Skeletal muscle tissue (tissue), 4 donors: ENCODE measurements around the gene ARSJ. TPM values are rescaled to one million over a fixed set of nuclear protein-coding genes. Genes with fewer than 3 reads are reported as not detected.
"Not testable (repeated sequence)": the region's sequence is repeated elsewhere in the genome, so short reads cannot be mapped to it uniquely, and the experiment has no call there.

Source experiments
- H3K27ac ChIP-seq: one replicate; pipeline ENCODE4 v1.7.0; 2013; ENCODE audit warnings: mild to moderate bottlenecking, low read depth, low read length, inconsistent platforms
- H3K27me3 ChIP-seq, 3 donors: one replicate each; pipeline ENCODE4 v1.7.0; 2013; ENCODE audit warnings: low read length in 3 of 3; ENCODE audit not compliant: control insufficient read depth in 3 of 3, insufficient read depth in 3 of 3
- H3K36me3 ChIP-seq, 3 donors: one replicate each; pipeline ENCODE4 v1.7.0; 2013; ENCODE audit warnings: low read length in 3 of 3; ENCODE audit not compliant: control insufficient read depth in 3 of 3, insufficient read depth in 3 of 3
- H3K4me1 ChIP-seq, 3 donors: one replicate each; pipeline ENCODE4 v1.7.0; 2013; ENCODE audit warnings: low read length in 3 of 3, mild to moderate bottlenecking in 3 of 3; ENCODE audit not compliant: control insufficient read depth in 3 of 3, insufficient read depth in 3 of 3
- H3K4me3 ChIP-seq, 3 donors: one replicate each; pipeline ENCODE4 v1.7.0; 2013; ENCODE audit warnings: low read length in 3 of 3
- H3K9ac ChIP-seq, 3 donors: one replicate each; pipeline ENCODE4 v1.7.0; 2013; ENCODE audit warnings: low read length in 3 of 3, mild to moderate bottlenecking in 3 of 3, moderate library complexity in 2 of 3, low read depth in 1 of 3
- H3K9me3 ChIP-seq, 3 donors: one replicate each; pipeline ENCODE4 v1.7.0; 2013; ENCODE audit warnings: low read length in 3 of 3; ENCODE audit not compliant: control insufficient read depth in 3 of 3
- total RNA-seq: library from RNA; depleted of rRNA; stranded (reverse); fragments of >200 nt; gene quantifications from one replicate; pipeline ENCODE4 v1.2.3, GENCODE V29; 2014
- donor health status: Osteomylitis.

The ARSJ gene
- total RNA-seq, 1 donor from 2014 or later: 5.2 TPM

DNA sequence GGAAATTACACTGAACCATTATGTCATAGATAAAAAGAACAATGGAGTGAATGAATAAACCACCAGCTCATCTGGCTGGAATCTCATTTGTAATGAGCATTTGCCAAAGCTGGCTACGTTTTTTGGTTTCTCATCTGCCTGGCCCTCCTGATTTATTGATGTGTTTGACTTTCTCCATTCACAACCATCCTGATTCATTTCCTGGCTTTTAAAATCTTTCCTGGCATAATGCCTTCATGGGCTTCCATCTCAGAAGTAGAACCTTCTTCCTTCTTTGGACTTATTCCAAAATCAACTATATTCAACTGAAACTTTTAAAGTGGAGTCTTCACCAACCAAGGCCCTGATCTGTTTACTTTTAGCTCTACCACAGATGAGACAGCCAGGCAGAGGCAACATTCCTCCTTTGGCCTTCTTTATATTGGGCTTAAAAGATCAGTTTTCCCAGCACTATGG lies 36.0 kb upstream of the ARSJ start:
- Histone ChIP-seq H3K36me3 (no peaks in the 10 kb centered on the region), H3K9ac (no peak overlapping the region), H3K9me3 (no peaks in the 10 kb centered on the region), H3K27me3 (no peaks in the 10 kb centered on the region), H3K4me3 (no peak overlapping the region), H3K4me1 (no peaks in the 10 kb centered on the region), H3K27ac (no peak overlapping the region)

DNA sequence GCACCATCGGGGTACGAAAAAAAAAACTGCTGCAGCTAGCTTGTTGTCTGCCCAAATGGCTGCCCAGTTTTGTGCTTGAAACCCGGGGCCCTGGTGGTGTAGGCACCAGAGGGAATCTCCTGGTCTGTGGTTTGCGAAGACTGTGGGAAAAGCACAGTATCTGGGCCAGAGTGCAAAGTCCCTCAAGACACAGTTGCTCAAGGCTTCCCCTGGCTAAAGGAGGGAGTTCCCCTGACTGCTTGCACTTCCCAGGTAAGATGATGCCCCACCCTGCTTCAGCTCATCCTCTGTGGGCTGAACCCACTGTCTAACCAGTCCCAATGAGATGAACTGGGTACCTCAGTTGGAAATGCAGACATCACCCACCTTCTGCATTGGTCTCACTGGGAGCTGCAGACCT lies 33.8 kb upstream of the ARSJ start:
- not testable (repeated sequence) for H3K9me3 ChIP-seq, H3K9ac ChIP-seq, H3K27me3 ChIP-seq, H3K27ac ChIP-seq, H3K4me1 ChIP-seq, H3K4me3 ChIP-seq, H3K36me3 ChIP-seq

DNA sequence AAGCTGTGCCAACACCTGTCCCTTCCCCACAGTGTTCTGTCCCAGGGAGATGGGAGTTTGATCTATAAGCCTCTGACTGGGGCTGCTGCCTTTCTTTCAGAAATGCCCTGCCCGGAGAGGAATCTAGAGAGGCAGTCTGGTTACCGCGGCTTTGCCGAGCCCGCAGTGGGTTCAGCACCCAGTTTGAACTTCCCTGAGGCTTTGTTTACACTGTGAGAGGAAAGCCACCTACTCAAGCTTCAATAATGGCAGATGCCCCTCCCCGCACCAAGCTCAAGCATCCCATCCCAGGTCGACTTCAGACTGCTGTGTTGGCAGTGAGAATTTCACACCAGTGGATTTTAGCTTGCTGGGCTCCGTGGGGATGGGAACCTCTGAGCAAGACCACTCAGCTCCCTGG lies 33.3 kb upstream of the ARSJ start:
- H3K36me3 ChIP-seq: no peaks in the 10 kb centered on the region

DNA sequence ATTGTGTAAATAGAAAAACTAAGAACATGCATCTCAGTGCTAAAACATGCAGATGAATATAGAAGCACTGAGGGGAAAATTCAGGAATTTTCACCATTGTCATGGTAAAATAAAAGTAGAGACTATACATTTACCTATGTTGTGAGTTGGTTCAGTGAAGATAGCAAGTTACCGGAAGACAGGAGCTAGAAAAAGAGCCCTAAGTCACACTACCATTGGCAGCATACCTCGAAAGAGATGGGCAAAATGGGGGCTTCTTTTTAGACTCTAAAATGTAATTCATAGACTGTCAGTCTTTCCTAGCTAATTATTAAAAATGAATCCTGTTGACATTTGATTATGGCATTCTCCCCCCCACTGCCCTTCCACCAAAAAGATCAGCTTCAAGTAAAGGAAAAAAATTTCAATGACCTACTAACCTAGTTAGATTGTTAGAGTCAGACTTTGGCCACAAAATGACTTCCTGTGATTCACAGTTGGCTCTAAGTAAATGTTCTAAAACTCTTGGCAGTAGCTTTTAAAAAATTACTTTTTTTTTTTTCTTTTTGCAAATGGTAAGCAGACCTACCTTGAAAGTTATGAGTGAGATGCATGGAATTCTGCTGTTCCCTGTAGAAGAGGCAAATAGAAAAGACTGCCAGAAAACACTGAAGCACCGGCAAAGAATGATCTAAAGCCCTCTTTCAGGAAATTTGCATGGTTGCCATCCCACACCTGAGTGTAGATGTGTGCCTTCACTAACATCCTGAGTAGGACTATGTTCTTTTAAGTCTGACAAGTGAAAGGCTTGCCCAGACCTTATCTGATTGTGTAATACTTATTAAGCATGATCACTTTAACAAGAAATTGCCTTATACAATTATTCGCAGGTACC lies 26.4 kb upstream of the ARSJ start:
- Histone ChIP-seq H3K36me3 (no peaks in the 10 kb centered on the region), H3K4me3 (no peak overlapping the region), H3K27me3 (no peaks in the 10 kb centered on the region), H3K4me1 (no peaks in the 10 kb centered on the region), H3K27ac (no peak overlapping the region), H3K9ac (no peak overlapping the region), H3K9me3 (no peaks in the 10 kb centered on the region)

More for the DNA sequence above, 33.3 kb upstream of the ARSJ start:
- Histone ChIP-seq H3K9ac (no peak overlapping the region), H3K4me1 (no peaks in the 10 kb centered on the region), H3K4me3 (no peak overlapping the region), H3K27me3 (no peaks in the 10 kb centered on the region), H3K27ac (no peak overlapping the region), H3K9me3 (no peaks in the 10 kb centered on the region)

DNA sequence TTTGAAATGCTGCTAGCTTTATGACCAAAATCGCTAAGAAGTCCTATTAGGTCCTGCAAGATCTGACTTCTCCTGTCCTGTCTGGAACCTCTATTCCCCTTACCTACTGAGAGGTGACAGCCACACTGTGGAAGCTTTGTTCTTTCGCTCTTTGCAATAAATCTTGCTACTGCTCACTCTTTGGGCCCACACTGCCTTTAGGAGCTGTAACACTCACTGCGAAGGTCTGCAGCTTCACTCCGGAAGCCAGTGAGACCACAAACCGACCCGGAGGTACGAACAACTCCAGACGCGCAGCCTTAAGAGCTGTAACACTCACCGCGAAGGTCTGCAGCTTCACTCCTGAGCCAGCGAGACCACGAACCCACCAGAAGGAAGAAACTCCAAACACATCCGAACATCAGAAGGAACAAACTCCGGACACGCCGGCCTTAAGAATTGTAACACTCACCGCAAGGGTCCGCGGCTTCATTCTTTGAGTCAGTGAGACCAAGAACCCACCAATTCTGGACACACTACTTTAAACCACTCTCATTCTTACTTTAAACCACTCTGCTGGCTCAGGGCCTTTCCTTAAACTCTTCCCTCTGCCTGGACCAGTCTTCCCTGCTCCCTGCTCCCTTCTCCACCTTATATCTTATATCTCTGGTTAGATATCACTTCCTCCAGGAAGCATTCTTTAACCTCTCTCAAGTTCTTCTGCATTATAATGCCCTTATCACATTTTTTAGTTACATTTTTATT lies 25.2 kb upstream of the ARSJ start:
- H3K4me1 ChIP-seq, H3K36me3 ChIP-seq, H3K27ac ChIP-seq, H3K27me3 ChIP-seq, H3K9me3 ChIP-seq, H3K9ac ChIP-seq, H3K4me3 ChIP-seq: not testable (repeated sequence)

DNA sequence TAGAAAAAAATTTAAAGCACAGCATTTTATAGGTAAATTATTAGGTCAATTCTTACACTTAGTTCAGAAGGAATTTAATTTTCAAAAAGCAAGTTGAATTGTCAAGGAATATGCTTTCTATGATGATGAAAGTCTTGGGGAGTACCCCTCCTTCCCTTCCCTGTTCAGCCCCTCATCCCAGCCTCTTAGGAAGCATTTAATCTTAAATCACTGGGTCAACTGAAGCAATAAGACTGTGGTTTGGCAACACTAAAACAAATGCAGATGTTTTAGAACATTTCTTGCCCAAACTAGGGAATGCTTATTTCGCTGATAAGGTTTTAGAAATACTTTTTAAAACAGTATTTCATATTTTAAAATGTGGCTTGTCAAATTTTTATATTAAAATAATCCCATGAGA lies 19.1 kb upstream of the ARSJ start:
- H3K27ac ChIP-seq: no peak overlapping the region
- no peaks in the 10 kb centered on the region for H3K9me3 ChIP-seq
- H3K4me3 ChIP-seq: no peak overlapping the region
- no peaks in the 10 kb centered on the region for H3K36me3 ChIP-seq
- H3K27me3 ChIP-seq: no peaks in the 10 kb centered on the region
- H3K4me1 ChIP-seq: no peaks in the 10 kb centered on the region
- H3K9ac ChIP-seq: no peak overlapping the region

DNA sequence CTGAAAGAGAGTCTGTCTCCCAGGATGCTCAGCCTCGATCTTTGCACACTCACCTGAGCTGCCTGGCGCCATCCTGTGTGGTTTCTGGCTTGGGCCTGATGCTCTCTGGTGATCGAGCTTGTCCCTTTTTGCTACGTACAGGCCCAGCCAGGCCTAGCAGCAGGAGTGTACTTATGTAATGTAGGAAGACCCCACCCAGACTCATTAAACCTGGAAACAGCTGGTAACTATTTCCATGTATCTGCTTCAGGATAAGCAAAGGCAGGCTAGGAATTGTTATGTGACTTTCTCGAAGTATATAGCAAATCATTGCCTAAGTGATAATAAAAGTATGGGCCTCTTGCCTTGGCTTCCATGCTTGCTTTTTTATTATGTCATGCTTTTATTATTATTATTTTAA lies 18.6 kb upstream of the ARSJ start:
- no peaks in the 10 kb centered on the region for H3K27me3 ChIP-seq
- no peak overlapping the region for H3K4me3 ChIP-seq
- H3K9me3 ChIP-seq: no peaks in the 10 kb centered on the region
- no peak overlapping the region for H3K27ac ChIP-seq
- H3K4me1 ChIP-seq: no peaks in the 10 kb centered on the region
- no peaks in the 10 kb centered on the region for H3K36me3 ChIP-seq
- no peak overlapping the region for H3K9ac ChIP-seq

DNA sequence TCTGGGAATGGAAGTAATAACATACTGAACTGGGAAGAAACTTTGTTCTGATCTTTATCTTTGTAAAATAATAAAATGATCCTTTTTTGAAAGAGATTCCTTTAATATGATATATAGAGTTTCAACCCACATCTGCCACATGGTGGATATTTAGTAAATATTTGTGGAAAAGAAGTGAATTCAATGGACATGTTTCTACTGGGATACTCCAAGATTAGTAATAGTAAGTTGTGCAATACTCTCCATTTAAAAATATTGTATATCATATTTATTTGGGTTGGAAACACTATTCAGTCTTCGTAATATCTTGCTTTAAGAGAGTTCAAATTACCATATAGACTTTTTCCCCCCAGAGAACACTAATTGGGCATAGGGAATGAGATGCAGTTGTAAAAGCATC lies 17.8 kb upstream of the ARSJ start:
- no peaks in the 10 kb centered on the region for H3K9me3 ChIP-seq
- H3K9ac ChIP-seq: no peak overlapping the region
- no peaks in the 10 kb centered on the region for H3K27me3 ChIP-seq
- no peaks in the 10 kb centered on the region for H3K36me3 ChIP-seq
- no peak overlapping the region for H3K4me3 ChIP-seq
- no peak overlapping the region for H3K27ac ChIP-seq
- no peaks in the 10 kb centered on the region for H3K4me1 ChIP-seq

DNA sequence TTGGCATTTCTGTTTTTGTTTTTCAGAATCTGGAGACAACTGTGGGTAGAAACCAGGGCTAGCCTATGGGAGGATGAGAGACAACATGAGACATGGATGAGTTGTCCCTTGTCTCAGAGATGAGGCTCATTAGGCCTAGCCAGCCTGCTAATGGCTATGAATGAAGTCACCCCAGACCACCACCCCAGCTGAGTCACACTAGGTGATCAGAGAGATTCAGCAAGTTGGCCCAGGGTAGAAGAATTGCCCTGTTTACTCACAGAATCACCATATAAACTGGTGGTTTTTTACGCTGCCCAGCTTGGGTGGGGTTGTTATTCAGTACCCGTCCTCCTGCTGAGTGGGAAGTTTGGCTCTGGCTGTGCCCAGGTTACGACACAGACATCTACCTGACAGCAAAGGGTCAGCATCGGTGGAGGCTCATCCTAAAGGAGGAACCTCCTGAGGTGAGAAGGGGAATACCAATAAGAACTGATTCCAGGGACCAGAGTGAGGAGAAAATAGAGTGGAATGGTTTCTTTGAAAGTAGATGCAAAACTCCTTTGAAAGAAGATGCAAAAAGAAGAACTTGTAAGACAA lies 17.2 kb upstream of the ARSJ start:
- no peak overlapping the region for H3K4me3 ChIP-seq
- no peaks in the 10 kb centered on the region for H3K9me3 ChIP-seq
- H3K27me3 ChIP-seq: no peaks in the 10 kb centered on the region
- no peaks in the 10 kb centered on the region for H3K36me3 ChIP-seq
- H3K27ac ChIP-seq: no peak overlapping the region
- H3K9ac ChIP-seq: no peak overlapping the region
- no peaks in the 10 kb centered on the region for H3K4me1 ChIP-seq

DNA sequence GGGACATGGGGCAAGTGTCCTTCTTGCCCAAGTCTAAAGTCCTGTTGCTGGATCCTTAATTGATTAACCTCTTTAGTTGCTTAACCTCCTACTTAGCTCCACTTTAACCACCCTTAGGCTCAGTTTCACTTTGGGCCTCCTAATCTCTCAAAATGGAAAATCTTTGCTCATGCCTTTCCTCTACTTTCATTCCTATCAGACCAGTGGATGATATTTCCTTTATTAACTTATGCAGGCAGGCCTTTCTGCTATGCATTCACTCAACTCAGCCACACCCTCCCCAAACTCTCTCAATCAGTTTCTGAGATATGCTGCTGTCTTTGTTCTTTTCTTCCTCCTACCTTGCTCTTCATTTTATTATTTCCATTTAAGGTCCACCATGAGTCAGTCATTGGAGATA lies 14.4 kb upstream of the ARSJ start:
- Histone ChIP-seq H3K4me1 (no peaks in the 10 kb centered on the region), H3K27me3 (no peaks in the 10 kb centered on the region)

More for the DNA sequence above, 14.4 kb upstream of the ARSJ start:
- Histone ChIP-seq H3K36me3 (no peaks in the 10 kb centered on the region), H3K9me3 (no peaks in the 10 kb centered on the region), H3K4me3 (no peak overlapping the region), H3K27ac (no peak overlapping the region), H3K9ac (no peak overlapping the region)
